Erythroblast (primary cell): Measurements from ENCODE around the gene CLPX.

Experiments
- GATA1 ChIP-seq: IDR thresholded peaks from 2 replicates; pipeline ENCODE4 v1.6.1; 2011; ENCODE audit warnings: low read depth, mild to moderate bottlenecking, control low read depth, low read length, moderate library complexity
- POLR2A ChIP-seq: IDR thresholded peaks from 2 replicates; pipeline ENCODE4 v1.6.1; 2011; ENCODE audit warnings: mild to moderate bottlenecking, low read length

GRCh38 chr15:65232520-65232919, 47.4 kb upstream of the CLPX start:
- no peak for TF ChIP-seq POLR2A
- no peak for TF ChIP-seq GATA1
